Activated CD4-positive, CD25-positive, alpha-beta regulatory T cell (primary cell): ENCODE measurements around the gene SLC25A34.
"Not testable (repeated sequence)": the region's sequence is repeated elsewhere in the genome, so short reads cannot be mapped to it uniquely, and the experiment has no call there.

Experiments
- DNase-seq, 4 experiments: peaks; one replicate each; lab custom pipeline; 2025; lab: John Stamatoyannopoulos, UW

The SLC25A34 gene

DNA sequence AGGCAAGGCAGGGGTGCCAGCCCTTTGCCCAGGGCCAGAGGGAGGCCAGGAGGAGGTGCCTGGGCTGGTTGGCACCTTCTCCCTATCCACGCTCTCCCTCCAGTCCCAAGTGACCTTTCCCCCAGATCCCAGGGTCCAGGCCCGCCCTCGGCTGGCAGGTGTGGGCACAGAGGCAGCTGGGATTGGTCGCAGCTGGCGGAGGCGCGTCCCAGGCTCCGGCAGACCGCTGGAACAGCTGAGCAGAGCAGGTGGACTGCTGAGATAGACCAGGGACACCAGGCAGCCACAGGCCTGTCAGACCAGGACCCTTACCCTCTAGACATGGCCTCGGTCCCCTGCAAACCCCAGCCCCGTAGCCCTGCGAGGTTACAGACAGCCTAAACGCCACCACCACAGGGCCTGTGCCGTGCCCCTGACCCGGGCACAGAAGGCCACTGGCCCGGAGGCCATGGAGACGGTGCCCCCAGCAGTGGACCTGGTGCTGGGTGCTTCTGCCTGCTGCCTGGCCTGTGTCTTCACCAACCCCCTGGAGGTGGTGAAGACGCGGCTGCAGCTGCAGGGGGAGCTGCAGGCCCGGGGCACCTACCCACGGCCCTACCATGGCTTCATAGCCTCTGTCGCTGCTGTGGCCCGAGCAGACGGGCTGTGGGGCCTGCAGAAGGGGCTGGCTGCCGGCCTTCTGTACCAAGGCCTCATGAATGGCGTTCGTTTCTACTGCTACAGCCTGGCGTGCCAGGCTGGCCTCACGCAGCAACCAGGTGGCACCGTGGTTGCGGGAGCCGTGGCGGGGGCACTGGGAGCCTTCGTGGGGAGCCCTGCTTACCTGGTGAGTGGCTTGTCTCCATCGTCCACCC, at the start of gene SLC25A34:
SLC25A34 (plus strand) TSS at position 221 of the 854 bp plus-strand sequence; CDS start at position 449, 228 bp downstream.
- no peak for DNase-seq

DNA sequence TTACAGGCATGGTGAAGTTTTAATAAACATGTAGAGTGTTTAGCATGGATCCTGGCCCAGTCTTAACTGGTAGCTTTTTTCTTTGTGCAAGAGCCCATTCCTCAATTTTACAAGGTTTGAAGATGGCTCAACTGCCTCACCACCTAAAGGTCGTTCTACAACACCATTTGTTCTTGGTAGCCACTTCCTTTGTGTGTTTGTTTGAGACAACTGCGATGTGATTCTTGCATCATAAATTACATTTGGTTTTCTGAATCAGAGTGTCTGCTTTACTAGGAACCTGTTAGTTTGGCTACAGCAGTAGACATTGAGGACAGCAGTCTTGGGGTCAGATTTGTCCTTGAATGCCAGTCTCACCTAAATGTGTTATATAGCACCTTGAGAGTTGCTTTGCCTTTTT, 48.6 kb upstream of the SLC25A34 start:
- DNase-seq: no peak

GRCh38 chr1:15690317-15690716, 45.7 kb upstream of the SLC25A34 start:
- DNase-seq: no peak

GRCh38 chr1:15691434-15692032, 44.5 kb upstream of the SLC25A34 start:
- DNase-seq: no peak

- DNase-seq: no peak
These were observed 43.9 kb upstream of the SLC25A34 start for GRCh38 chr1:15692121-15692682.

- DNase-seq: no peak
These were observed 42.7 kb upstream of the SLC25A34 start for GRCh38 chr1:15693371-15693770.

GRCh38 chr1:15696956-15697521, 39.0 kb upstream of the SLC25A34 start:
- peak in 1 of 4 experiments; percentile 11 for DNase-seq

DNA sequence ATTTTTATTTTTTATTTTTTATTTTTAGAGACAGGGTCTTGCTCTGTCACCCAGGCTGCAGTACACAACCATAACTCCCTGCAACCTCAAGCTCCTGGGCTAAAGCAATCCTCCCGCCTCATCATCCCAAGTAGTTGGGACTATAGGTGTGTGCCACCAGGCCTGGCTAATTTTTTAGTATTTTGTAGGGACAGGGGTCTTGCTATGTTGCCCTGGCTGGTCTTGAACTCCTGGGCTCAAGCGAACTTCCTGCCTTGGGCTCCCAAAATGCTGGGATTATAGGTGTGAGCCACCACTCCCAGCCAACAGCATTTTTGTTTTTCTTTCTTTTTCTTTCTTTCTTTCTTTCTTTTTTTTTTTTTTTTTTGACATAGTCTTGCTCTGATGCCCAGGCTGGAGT, 37.9 kb upstream of the SLC25A34 start:
- no peak for DNase-seq

DNA sequence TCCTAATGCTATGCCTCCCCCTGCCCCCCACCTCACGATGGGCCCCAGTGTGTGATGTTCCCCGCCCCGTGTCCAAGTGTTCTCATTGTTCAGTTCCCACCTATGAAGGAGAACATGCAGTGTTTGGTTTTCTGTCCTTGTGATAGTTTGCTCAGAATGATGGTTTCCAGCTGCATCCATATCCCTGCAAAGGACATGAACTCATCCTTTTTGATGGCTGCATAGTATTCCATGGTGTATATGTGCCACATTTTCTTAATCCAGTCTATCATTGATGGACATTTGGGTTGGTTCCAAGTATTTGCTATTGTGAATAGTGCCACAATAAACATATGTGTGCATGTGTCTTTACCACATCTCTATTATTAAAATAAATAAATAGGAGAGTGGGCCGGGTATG, 36.7 kb upstream of the SLC25A34 start:
- DNase-seq: not testable (repeated sequence)

DNA sequence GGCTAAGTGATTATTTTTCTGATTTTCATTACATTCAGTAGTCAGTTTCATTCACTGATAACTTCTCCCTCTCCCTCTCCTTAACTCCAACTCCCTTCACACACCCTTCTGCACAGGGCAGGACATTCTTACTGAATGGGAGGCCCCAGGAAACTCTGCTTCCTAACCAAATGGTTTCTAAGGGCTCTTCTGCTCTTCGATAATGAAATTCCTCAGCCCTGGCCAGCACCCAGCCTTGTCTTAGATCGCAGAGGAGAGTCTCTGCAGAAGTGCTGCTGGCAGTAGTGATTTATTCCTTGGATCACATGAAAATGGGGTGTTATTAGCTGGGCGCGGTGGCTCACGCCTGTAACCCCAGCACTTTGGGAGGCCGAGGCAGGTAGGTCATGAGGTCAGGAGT, 35.5 kb upstream of the SLC25A34 start:
- no peak for DNase-seq

DNA sequence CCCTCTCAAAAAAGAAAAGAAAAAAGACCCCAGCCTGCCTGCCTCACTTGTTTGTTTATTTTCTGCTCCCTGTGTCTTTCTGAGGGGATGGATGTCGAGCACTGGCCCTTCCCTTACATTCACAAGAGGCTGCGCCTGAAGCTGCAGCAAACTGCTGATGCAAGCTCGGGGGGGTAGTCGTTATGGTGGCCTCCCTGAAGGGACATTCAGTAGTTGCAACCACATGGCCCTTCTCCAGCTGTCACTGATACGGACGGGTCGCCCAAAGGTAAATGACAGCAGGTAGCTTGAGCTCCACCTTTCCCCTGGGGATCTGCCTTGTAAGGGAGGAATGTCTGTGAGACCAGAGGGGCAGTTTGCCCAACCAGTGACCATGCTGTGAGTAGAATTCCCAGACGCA, 34.3 kb upstream of the SLC25A34 start:
- DNase-seq: no peak

GRCh38 chr1:15702722-15703550, 33.1 kb upstream of the SLC25A34 start:
- no peak for DNase-seq

GRCh38 chr1:15703562-15703961, 32.5 kb upstream of the SLC25A34 start:
- DNase-seq: no peak

DNA sequence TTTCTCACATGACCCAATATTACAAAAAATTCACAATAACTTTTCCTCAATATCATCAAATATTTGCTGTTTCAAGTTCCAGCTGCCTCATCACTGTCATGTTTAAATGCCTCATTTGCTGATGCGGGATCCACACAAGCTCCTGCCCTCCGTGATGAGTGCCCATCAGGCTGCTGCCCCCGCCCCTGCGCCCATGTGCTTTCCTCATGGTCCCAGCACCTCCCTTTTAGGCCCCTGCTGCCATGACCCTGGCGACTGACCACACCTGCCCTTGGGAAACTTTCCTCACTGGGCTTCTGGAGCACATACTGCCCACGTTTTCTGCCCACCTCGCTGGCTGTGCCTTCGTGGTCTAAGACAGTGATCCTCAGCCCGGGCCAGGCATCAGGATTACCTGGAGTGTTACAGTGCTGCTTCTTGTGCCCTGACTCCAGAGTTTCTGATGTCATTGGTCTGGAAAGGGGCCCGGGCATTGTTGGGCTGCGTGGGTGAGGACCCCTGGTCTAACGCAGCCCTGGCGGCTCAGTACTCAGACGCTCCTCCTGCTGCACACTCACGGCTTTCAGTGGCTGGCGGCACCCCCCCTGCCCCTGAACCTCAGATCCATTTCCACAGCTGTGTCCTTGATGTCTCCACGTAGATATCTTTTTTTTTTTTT, 31.4 kb upstream of the SLC25A34 start:
- no peak for DNase-seq

DNA sequence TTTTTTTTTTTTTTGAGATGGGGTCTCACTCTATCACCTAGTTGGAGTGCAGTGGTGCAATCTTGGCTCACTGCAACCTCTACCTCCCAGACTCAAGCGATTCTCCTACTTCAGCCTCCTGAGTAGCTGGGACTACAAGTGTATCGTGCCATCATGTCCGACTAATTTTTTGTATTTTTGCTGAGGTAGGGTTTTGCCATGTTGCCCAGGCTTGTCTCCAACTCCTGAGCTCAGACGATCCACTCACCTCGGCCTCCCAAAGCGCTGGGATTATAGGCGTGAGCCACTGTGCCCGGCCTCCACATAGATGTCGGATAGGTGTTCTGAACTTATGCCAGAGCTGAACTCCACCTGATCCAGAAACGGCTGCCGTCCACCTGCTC, 30.9 kb upstream of the SLC25A34 start:
- DNase-seq: no peak

- DNase-seq: no peak
These were observed 29.3 kb upstream of the SLC25A34 start for GRCh38 chr1:15706751-15707150.

DNA sequence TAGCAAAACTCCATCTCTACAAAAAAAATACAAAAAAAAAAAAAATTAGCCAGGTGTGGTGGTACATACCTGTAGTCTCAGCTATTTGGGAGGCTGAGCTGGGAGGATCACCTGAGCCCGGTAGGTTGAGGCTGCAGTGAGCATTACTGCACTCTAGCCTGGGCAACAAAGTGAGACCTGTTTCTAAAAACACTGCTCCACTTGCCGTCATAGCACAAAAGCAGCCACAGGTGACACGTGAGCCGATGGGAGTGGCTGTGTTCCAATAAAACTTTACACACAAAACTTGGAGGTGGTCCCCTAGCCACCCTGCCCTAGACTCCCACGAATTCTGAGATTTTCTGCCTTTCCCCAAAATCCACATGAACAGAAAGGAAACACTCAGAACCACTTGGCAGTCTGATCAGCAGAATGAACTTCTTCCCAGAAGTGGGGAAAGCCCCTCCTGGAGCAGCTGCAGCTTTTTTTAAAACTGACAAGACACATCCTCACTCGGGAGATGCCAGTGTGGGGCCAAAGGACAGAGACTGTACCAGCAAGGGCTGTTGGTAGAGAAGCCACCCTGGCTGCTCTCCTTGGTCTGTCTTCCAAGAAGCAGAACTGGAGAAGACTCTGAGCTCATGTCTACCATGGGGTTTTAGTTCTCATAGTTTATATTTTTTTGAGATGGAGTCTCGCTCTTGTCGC, 28.7 kb upstream of the SLC25A34 start:
- no peak for DNase-seq

- no peak for DNase-seq
These were observed 27.4 kb upstream of the SLC25A34 start for GRCh38 chr1:15708486-15709137.

DNA sequence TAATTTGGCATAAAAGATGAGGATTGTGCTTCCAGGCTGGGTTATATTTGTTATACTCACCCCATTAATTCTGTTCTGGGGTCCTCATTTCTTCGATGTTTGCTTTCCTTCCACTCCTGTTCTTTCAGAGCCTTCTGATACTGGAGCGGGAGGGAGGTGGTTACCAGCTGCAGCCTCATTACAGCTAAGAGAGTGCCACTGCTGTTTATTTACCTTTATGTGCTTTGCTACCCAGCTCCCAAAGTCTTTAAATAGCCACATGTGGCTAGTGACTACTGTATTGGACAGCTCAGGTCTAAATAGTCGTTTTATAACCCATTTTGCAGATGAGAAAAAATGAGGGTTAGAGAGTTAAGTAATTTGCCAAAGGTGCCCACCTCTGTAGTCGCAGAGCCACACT, 26.8 kb upstream of the SLC25A34 start:
- DNase-seq: no peak

DNA sequence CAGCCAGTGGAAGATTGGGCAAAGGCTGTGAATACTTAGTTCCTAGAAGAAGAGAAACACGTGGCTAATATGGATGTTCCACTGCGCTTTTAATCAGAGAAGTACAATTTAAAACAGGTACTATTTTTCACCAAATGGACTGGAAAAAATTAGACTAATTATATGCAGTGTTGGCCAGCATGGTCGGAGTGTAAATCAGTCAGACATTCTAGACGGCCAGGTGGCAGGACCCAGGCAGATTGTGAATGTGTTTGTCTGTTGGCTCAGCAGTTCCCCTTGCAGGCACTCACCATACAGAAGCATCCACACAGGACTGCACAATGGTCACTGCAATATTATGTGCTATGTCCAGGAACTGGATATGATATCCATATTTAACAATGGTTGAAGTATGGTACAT, 23.9 kb upstream of the SLC25A34 start:
- DNase-seq: no peak
